Raji (cell line): ENCODE measurements around the gene CDH8.

Source experiments
- POLR2A ChIP-seq: IDR thresholded peaks from 2 replicates; pipeline ENCODE4 v1.6.1; 2011; ENCODE audit warnings: low read depth, low read length, control low read depth; ENCODE audit not compliant: insufficient read depth

Gene CDH8

DNA sequence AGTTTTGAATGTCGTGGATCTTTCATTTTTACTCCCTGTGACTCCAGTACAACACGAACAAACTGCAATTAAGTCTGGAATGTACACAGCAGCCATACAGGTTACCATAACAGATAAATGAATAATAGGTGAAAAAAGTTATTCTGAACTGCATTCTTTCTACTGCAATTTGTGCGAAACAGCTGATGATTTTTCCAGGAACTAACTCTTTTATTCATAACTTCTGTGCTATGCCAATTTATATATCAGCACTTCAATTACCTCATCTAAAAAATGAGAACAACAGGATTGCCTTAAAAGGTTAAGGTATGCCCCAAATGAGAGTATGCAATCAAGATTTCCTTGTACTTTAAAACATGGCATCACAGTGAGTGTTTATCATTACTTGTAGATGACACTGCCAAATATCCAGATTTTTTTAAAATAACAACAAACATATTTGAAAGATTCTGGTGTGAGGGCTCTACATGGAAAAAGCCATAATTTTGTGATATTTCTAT lies 238.9 kb downstream of the CDH8 start:
- TF ChIP-seq POLR2A: no peak

DNA sequence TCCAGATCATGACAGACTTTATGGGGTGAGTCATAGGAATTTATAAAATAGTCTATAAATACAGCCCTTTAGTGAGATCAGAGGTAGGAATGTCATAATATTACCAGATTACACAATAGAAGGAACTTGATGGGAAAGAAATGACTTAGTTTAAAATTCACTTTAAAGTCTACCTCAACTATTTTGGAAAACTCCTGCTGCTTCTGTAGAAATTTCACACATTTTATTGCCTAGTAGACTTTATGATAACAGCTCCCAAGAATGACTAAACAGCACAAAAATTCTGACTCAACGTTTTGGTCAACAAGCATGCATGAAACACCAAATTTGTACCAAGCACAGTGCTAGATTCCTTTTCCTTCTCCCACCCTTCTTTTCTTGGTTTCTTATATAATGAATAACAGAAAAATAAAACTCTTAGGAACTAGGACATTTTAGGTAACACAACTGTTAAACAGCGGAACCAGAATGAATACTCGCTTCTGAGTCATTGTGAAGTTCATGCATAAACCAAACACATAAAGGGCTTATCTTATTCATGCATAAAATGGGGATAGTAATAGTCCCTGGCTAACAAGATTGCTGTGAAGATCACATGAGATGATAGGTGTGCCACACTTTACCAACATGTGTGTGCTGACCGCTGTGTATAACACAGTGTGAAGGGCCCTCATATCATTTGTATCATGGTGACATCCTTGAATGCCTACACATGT lies 243.9 kb downstream of the CDH8 start:
- TF ChIP-seq POLR2A: no peak

DNA sequence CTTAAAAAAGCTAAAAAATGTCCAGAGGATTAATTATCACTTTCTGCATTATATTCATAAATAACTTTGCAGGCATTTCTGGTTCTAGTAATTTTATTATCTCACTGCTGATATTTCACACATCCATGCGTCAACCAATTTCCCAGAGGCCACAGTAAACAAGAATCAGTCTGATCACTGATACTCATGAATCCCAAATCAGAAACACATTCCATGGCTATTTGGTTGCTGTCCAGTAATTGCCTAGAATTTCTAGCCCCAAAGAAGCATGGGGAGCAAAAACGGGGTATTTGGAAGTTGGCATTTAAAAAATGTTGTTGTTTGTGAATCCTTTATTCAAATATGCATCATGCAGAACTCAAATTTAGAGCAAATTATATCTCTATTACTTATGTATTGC lies 244.8 kb downstream of the CDH8 start:
- no peak for TF ChIP-seq POLR2A

DNA sequence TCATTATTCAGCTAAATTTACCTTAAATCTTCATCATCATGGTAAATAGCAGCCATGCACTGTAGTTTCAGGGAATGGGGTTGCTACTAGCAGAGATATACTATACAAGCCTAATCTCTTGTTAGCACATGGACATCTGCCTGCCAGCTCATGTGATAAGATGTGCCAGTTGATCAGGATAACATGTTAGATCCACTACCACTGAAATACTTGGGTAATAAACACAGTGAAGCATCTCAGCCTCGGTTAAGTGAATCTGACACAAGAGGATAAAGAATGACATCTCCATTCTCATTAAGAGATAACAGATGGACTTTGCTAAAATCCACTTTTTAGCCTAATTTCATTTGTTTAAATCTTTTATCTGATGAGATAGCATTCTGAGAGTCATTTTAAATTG lies 256.1 kb downstream of the CDH8 start:
- TF ChIP-seq POLR2A: no peak

DNA sequence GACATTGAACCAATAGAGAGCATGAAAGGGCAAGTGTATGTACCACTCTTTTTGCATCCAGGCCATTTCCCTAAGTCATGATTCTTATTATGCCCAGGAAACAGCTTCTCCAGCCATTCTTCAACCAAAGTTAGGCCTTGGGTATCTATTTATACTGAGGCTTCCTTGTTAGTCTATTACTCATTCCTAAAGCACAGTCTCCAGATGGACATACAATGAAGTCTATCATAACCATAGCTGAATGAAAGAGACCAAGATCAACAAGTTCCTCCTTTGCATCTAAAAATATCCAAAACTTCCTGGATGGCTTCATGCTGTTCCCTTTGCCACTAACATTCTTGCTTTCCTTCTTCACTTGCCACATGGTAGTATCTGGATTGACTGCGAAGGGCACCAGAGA lies 265.9 kb downstream of the CDH8 start:
- no peak for TF ChIP-seq POLR2A

DNA sequence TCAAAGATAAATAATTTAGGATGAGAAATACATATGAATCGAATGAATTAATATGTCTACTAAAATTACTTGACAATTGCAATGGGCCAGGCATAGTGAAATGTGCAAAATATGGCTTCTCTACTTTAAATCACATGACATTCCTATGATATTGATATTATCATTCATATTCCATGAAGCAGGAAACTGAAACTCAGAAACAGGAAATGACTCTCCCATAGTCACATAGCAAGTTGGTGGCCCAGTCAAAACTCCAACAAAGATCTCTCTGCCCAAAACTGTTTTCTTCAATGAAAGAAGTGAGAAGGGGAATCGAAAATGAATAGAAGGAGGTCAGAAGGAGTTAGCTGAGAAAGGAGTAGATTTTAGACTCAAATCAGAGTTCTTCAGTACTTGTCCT lies 272.2 kb downstream of the CDH8 start:
- no peak for TF ChIP-seq POLR2A

DNA sequence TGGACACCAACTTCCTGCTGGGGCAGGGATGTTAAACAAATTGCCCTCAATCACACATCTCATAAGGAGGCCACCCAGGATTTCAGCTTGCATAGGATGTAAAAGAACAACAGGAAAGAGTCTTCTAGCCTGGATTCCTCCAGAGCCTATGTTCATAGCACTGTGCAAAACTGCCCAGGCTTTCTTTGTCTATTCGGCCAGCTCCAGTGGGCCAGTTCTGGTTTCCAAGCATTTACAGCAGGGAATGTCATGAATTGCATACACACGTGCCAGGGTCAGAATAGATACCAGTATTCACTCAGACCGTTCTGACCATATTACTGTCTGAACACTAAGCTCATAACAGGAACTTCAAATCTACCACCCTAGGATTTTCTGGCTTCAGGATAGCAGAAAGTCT lies 273.2 kb downstream of the CDH8 start:
- no peak for TF ChIP-seq POLR2A

DNA sequence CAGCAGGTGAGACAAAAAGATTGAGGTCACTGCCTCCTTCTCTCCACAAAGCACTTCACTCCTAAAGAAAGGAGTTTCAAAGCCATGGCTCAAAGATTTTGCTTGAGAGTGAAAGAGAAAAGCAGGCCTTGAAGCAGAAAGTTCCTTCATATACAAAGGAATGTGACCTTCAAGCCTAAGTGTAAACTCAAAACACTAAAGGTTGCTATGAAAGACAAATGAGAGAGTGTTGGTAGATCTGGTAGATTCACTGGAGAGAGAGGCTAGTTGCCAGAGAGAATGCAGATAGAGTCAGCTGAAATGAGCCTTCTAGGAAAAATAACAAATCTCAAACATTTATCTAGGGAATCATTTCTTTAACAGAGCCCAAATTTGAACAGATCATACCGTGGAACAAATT lies 305.2 kb downstream of the CDH8 start:
- no peak for TF ChIP-seq POLR2A

DNA sequence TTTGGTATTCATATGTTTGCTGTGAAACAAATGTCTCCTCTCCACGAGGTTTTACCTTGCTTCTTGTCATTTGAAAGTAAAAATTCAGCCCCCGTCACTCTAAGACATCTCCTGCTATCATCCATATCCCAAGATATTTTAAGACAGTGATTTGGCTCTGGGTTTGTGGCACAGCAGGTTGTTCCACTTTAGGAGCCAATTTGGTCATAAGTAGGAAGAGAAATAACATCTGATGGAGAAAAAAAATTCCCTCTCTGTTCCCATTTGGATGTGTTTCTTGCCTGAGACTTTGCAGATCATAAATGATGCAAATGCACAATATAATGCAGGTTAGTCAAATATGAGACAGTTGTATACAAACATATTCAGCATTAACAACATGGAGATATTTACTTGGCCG lies 309.5 kb downstream of the CDH8 start:
- no peak for TF ChIP-seq POLR2A

DNA sequence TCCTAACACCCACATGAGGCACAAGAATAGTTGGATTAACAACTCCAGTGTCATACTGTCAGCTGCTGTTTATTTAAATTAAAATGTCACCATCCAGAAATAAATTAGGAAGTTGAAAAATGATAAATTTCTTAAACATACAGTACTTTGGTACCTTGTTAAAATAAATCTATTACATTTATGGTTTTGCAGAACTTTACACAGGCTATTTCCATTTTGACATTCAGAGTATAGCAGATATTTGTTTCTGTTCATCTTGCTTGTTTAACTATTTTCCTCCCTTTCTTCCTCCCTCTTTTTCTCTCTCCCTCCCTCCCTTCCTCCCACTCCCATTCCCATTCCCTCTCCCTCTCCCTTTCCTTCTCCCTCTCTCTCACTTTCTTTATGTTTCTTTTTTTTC lies 310.1 kb downstream of the CDH8 start:
- TF ChIP-seq POLR2A: no peak

DNA sequence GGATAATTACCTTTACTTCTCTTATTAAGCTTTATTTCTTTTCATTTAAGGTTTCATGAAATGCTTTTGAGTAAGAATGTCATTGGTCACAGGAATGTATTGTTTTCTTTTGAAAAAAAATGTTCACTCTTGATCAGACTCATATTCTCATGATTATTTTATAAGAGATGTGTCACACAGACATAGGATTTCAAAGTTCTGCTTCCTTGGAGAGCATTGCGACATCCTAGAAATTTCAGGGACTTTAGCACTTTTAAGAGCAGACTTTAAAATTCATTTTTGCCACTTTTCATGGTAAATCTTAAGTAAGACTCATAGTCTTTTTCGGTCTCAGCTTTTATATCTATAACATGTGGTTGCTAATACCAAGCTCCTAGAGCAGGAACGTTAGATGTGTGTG lies 314.7 kb downstream of the CDH8 start:
- TF ChIP-seq POLR2A: no peak

DNA sequence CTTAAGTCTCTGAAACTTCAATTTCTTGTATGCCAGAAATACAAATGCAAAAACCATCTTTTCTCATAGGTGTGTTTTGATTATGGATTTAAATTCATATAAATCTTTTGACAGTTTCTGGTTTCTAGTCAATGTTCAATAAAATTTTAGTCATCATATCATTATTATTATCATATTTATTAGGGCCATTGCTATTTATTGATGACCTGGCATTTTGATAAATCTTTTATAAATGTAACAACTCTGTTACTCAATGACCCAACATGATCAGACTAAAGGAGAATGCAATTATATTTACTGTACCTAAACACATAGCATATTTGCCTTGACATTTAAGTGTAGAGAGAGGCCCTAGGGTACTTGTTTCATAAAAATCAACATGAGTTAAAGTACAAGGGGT lies 320.8 kb downstream of the CDH8 start:
- TF ChIP-seq POLR2A: no peak

DNA sequence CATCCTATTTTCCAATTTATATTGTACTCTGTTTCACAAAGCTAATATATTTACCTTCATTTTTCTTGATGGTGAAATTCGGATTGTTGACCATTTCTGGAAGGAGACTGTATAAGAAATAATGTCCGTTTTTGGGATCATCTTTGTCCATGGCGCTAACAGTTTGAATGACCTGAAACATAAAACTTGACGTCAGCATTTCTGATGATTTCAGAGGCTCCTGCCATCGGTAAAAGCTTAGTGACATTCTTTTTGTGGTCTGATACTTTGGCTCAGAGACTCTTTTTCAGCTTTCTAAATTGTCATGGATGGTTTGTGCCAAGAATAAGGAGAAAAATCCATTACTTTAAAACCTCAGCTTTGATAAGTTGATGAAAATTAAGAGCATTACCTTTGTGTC lies 322.5 kb downstream of the CDH8 start:
- TF ChIP-seq POLR2A: no peak

DNA sequence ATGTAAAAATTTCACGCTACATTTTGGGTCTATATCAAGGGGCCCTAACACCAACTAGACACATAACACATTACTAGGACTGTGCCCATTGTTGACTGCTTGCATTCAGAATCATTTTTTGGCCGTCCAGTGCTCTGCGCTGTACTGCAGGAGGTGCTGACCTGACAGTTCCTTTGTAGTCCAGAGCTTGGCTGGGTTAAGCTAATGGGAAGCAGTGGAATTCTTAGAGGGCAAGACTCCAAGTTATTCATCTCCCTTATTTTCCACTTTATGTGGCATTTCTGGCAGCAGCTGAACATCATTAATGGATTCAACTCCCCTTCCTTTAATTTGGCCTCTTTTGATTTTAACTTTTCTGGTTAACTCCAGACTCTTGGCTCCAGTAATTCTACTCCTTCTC lies 351.7 kb downstream of the CDH8 start:
- no peak for TF ChIP-seq POLR2A

DNA sequence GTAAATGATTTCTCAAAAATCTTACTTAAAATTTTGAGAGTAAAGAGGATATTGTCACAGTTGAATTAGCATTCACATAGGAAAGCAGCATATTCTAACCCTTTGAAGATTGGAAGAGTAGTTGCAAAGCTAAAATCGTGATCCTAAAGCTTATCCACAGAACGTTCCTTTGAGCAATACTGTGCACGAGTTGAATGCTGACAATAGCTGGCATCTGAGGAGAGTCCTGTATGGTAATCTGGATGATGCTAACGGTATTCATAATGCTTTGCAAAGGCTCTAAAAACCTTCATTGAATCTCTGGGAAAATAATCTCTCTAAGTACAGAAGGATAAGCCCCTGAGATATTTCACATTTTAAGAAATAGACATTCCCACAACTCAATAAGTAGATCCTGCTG lies 354.6 kb downstream of the CDH8 start:
- TF ChIP-seq POLR2A: no peak

DNA sequence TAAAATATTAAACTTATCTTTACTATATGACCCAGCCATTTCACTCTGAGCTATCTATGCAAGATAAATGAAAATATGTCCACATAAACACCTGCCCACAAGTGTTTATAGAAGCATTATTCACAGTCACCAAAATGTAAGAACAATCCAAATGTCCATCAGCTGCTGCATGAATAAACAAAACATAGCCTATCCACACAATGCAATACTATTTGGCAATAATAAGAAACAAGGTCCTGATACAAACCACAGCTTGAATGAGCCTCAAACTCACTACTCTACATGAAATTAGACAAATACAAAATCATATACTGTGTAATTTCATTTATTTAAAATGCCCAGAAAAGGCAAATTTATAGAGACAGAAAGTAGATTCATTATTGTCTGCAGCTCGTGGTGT lies 355.1 kb downstream of the CDH8 start:
- TF ChIP-seq POLR2A: no peak

DNA sequence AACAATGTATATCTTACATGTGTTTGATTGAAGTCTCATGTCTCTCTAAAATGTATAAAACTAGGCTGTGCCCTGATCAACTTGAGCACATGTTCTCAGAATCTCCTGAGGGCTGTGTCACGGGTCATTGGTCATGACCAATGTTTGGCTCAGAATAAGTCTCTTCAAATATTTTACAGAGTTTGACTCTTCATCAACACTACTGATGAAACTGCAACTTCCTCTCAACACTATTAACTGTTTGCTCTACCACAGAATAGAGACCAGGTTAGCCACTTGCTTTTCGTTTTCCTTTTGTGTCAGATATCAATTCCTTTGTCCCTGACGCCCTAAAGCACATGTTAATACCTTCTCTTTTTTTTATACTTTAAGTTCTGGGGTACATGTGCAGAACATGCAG lies 358.1 kb downstream of the CDH8 start:
- TF ChIP-seq POLR2A: no peak
